HG03064 (cell line): Measurements from ENCODE around the gene IRS2.
"Not testable (repeated sequence)": the region's sequence is repeated elsewhere in the genome, so short reads cannot be mapped to it uniquely, and the experiment has no call there.

ENCODE experiments used
- ATAC-seq: cut with Tn5 transposase; IDR thresholded peaks from one replicate; pipeline ENCODE4 v1.9.1; 2021; ENCODE audit warnings: low read depth; ENCODE audit not compliant: unreplicated experiment

Gene IRS2

GRCh38 chr13:109734002-109734785 lies 52.2 kb downstream of the IRS2 start:
- no peak for ATAC-seq

DNA sequence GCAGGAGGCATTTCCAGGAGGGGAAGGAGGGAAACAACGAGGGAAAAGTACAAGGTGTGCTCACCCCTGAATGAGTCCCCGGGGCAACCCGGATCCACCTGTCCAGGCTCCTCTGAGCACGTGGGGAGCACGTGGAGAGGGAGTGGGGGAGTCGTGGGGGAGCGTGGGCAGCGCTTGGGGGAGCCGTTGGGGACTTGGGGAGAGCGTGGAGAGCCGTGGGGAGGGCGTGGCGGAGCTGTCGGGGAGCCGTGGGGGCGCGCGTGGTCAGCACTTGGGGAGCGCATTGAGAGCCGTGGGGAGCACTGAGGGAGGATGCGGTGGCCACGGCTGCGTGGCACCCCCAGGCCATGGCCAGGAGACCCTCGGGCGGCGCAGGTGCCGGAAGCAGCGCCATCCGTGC lies 52.8 kb downstream of the IRS2 start:
- no peak for ATAC-seq

- ATAC-seq = not testable (repeated sequence)
Observed at GRCh38 chr13:109732470-109733170, 53.8 kb downstream of the IRS2 start.

- no peak for ATAC-seq
Observed at GRCh38 chr13:109730812-109731335, 55.5 kb downstream of the IRS2 start.

DNA sequence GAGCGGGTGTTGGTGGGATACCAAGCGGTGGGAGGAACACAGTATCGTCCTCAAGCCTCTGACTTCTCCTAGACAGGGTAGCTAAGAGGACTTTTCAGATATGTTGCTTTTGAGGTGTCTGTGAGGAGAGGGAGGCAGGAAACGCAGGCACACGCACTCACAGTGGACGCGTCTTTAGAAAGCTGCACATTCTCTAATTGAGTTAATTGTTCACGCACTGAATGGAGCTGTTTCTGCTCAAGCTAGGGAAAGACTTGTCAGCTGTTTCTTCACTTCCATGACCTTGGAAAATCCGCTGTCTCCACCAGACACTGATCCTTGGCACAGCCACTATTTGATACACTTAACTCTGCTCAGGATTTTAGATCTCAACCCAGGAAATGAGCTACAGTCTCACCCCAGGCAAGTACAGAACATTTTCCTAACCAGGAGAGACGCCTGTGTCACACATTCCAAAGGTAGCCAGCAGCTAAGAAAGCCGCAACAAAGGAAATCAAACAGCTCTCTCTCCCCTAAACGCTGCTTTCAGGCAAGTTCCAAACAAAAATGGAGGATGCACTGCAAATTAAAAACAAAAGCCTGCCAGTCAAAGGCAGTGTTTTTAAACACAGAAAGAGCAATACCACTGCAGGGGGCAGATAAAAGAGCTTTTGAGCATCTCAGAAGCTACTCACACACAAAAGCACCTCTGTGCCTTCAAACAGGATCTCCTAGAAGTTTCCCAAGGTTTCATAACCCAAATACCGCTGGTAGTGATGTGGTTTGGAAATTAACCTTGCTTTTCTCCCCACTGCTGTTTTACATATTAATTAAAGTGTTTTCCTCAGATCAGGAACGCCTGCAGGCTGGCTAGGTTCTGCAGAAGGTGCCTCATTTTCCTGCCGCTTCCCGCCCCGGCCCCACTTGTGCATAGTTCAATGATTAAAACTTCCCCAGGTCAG lies 57.3 kb downstream of the IRS2 start:
- no peak for ATAC-seq

DNA sequence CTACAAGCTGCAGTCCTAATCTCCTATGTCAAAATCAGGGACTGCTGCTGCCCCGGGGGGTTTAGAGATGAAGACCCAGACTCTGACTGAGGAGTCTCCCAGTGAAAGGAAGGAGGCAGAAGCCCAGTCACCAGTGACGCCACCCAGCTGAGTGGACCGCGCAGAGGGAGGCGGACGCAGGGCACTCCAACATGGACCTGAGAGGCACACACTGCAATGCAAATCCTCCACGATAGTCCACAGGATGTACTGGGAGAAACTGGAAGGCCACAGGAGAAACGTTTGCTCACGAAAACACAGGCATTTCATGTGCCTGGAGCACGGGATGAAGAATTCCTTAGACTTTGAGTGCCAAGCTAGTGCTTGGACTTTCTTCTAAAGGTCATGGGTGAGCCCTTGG lies 58.3 kb downstream of the IRS2 start:
- ATAC-seq = no peak

DNA sequence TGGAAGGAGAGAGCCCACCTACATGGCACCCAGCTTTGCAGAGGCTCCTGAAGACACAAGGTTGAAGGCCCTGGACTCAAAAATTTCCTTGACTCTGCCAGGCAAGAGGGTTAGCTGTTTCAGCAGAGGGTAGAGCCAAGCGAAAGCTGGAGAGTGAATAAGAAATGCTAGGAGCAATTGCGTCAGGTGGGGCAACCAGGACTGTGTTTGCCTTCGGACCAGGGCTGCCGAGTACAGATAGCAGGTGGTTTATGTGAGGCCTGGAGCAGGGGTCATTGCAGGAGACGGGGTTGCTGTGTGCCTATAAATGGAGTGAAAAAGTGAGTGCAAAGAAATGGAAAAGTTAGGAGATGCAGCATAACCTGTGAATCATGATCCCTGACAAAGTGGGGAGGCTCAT lies 59.1 kb downstream of the IRS2 start:
- ATAC-seq = no peak

DNA sequence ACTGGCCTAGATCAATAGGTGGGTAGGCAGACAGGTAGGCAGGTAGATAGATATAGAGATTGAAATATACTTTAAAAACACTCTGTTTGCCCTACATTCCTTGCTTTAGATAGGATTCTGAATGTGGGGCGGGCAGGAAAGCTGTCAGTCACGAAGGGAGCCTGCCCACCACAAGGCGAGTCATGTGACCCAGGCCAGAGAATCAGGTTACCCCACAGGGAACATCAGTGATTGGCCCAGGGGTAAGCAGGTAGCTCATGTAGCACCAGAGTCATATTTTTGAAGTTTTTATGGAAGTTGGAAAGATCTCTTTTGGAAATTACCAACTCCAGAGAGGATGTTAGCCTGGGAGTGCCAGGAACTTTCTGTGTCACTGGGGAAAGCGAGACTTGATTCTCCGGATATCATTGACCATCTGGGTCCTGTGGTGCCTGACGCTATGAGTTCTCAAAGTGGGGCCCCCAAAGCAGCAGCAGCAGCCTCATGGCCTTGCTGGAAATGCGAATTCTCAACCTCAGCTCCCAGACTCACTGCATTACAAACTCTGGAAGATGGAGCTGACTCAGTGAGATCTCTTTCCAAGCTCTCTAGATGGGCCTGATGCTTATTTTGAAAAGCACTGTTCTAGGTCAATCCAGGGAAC lies 60.3 kb downstream of the IRS2 start:
- no peak for ATAC-seq

GRCh38 chr13:109725297-109725696 lies 61.1 kb downstream of the IRS2 start:
- ATAC-seq = no peak

DNA sequence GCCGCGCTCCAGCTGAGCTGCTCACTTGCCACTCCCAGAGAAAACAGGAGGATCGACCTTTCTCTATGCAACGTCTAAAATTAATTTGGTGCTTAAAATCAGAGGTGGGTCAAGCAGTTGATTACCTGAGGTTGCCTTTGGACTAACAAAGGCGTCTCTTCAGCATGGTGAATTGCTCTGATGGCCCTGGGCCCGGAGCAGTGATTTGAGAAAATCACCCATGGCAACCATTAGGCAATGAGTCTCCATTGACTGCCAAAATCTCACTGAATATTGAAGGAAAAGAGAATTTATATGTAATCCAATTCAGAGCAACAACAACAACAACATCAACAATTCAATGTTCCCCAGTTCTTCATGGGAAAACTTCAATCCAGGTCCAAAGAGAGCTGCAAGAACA lies 61.8 kb downstream of the IRS2 start:
- no peak for ATAC-seq

GRCh38 chr13:109723046-109723445 lies 63.3 kb downstream of the IRS2 start:
- no peak for ATAC-seq

DNA sequence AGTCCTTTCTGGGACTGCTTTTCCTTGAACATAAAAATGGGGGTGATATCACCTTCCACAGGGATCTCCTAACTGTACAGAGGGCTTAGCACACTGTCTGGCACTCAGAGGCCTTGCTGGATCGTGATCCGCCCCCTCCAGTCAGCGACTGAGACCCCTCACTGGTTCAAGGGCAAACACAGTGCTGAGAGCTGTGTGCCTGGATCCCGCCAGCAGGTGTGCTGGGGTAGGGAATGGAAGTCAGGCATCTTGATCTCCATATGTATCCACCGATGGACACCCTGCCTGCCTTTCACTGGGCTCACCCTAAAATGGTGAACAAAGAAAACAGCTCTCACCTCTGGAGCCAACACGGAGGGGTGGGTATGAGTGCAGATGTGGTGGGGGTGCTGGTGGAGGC lies 64.3 kb downstream of the IRS2 start:
- ATAC-seq = no peak

GRCh38 chr13:109720758-109721184 lies 65.6 kb downstream of the IRS2 start:
- no peak for ATAC-seq

DNA sequence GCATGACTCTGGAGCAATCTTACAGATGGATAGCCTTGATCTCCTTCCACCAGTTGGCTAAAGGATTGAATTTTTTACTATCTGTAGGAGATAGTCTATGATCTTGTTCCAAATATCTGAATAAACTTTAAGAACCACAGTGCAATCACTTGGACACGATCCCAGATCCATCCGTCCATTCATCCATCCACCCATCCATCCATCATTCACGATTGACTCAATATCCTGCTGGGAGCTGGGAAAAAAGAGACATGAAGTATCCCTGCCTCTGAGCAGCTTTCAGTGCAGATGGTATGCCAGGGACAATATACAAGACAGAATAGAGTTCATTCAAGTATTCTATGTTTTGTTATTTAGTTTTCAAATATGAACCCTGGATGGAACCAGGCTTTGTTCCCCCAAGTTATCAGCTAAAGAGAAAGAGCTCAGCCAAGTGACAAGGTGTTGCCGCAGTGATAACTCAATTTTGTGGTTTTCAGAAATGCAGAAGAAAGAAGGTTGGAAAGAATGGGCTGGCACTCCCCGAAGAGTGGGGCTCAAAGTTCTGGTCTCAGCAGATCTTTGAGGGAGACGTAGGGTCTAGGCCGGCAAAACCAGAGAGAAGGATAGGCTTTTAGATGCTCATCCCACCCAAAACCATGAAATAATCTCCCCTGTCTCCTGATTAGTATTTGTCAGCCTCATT lies 66.3 kb downstream of the IRS2 start:
- no peak for ATAC-seq

- no peak for ATAC-seq
Observed at GRCh38 chr13:109718726-109719125, 67.7 kb downstream of the IRS2 start.

DNA sequence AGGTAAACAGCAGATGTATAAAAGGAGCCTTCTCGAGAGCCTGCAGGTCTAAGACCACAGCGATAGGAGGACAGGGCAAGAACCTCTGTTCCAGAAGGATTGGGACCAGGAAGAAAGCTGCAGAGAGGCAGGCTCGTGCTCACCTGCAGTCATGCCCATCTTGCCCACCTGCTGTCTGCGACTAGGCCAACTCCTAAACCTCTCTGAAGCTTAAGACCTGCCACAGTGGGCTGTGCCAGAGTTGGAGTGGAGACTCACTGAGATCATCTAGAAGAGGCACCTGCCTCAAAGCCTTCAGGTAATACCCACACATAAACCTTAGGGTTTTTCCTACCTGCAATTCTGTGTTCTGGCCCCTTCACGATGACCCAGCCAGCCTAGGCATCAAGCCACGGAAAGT lies 68.7 kb downstream of the IRS2 start:
- ATAC-seq = no peak

DNA sequence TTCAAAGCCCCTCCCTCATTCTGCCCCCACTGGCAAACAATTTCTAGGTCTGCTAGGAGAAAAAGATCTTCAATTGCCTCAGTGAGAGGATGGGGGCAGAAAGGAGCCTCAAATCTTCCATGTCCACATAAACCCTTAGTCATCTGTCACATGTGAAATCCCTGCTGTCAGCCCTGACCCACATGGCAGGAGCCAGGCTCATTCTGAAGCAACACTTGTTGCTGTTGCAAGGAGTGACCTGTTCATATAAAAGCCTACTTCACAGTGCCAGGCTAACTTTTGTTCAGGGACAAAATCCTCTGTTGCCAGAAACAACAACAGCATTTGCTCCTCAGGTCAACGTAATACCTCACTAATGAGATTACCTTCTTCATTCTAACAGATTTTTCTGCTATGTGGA lies 70.5 kb downstream of the IRS2 start:
- ATAC-seq = no peak

DNA sequence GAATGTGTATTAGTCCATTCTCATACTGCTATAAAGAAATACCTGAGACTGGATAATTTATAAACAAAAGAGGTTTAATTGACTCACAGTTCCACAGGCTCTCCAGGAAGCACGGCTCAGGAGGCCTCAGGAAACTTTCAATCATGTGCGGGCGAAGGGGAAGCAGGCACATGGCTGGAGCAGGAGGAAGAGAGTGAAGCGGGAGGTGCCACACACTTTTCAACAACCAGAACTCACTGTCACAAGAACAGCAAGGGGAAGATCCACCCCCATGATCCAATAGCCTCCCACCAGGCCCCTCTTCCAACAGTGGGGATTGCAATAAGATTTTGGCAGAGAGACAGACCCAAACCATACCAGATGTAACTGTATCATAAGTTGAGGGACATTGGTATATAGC lies 72.7 kb downstream of the IRS2 start:
- ATAC-seq = no peak

DNA sequence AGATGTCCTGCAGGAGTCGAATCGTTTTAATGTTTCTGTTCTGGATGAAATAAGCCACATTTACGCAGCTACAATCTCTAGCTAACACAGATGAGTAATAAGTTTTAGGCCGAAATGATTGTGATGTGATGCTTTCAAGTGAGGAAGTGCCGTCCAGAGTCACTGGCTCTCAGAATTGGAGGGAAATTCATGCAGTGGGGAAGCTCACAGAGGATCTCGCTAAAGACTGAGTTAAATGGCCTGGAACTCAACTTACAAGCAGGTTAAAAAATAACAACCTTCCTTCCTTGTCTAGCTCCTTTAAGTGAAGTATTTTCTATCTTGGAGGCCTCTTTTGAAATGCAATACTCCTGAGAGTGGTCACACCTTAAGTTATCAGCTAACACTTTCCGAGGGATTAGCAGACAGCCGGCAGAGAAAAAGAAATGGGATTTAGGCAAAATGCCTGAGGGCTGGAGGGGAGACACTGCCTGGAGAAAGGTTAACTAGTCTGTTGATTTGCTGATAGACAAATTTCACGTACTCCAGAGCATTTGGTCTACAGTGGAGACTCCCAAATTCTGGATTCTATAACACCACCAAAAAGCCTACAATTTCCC lies 74.2 kb downstream of the IRS2 start:
- ATAC-seq = no peak
